Measurements from ENCODE around the gene ZCCHC4. TPM values are rescaled to one million over a fixed set of nuclear protein-coding genes. Genes with fewer than 3 reads are reported as not detected.

ZCCHC4 gene
- total RNA-seq, 1 donor from 2014 or later, result 42.8 TPM

Other genes starting within 250 kb of the ZCCHC4 start
- gene SEPSECS, start 152.3 kb upstream of the ZCCHC4 start, total RNA-seq, result 8.9 TPM
- 7.3 TPM for gene PI4K2B, start 78.7 kb upstream of the ZCCHC4 start, total RNA-seq
- 31.3 TPM for gene ANAPC4, start 64.5 kb downstream of the ZCCHC4 start, total RNA-seq

Measured in skeletal muscle tissue (tissue), 1 donor.